CD14-positive monocyte (primary cell): ENCODE results near the gene GC. TPM values are rescaled to one million over a fixed set of nuclear protein-coding genes. Genes with fewer than 3 reads are reported as not detected.

Experiments used
- DNase-seq, 3 donors: peaks; one replicate each; pipeline ENCODE4 v3.0.0-alpha.2; 2011 to 2022
- H2AFZ ChIP-seq: 2 replicates; pipeline ENCODE4 v1.6.0; 2012; ENCODE audit warnings: mild to moderate bottlenecking, low read depth, low read length, inconsistent platforms; ENCODE audit not compliant: insufficient read depth, poor library complexity, severe bottlenecking
- H3K27ac ChIP-seq, 2 donors: 1 replicate in 1 of 2; 2 replicates in 1 of 2; pipeline ENCODE4 v1.5.1; 2012 to 2013; ENCODE audit warnings: low read length in 2 of 2, control low read depth in 1 of 2, inconsistent platforms in 1 of 2, low read depth in 1 of 2, mild to moderate bottlenecking in 1 of 2
- H3K27me3 ChIP-seq, 2 donors: one replicate each; pipeline versions ENCODE4 v1.6.0 to v1.6.1; 2011 to 2013; ENCODE audit warnings: low read length in 2 of 2; ENCODE audit not compliant: control insufficient read depth in 2 of 2, insufficient read depth in 2 of 2
- H3K36me3 ChIP-seq, 2 donors: replicated peaks in 1 of 2; 1 replicate in 1 of 2; 2 replicates in 1 of 2; pipeline versions ENCODE4 v1.5.1 to v1.6.1; 2012 to 2013; ENCODE audit warnings: low read length in 2 of 2, control low read depth in 1 of 2, inconsistent platforms in 1 of 2, mild to moderate bottlenecking in 1 of 2; ENCODE audit not compliant: insufficient read depth in 2 of 2, control insufficient read depth in 1 of 2
- H3K4me1 ChIP-seq, 2 donors: 1 replicate in 1 of 2; 2 replicates in 1 of 2; pipeline versions ENCODE4 v1.5.1 to v1.6.1; 2012 to 2013; ENCODE audit warnings: low read length in 2 of 2, control low read depth in 1 of 2, inconsistent platforms in 1 of 2, mild to moderate bottlenecking in 1 of 2, moderate library complexity in 1 of 2; ENCODE audit not compliant: insufficient read depth in 2 of 2, control insufficient read depth in 1 of 2
- H3K4me2 ChIP-seq: replicated peaks from 2 replicates; pipeline ENCODE3; 2012; ENCODE audit warnings: low read length, moderate library complexity, mild to moderate bottlenecking; ENCODE audit not compliant: poor library complexity, severe bottlenecking; ENCODE audit errors: extremely low read depth
- H3K4me3 ChIP-seq, 3 experiments: fragments of 200-600 bp in 1 of 3; sonication (generic) in 1 of 3; replicated peaks in 1 of 3; 1 replicate in 2 of 3; 2 replicates in 1 of 3; pipeline ENCODE4 v1.5.1; 2011 to 2013; ENCODE audit warnings: low read length in 3 of 3, mild to moderate bottlenecking in 3 of 3, control low read depth in 2 of 3, low read depth in 2 of 3, inconsistent platforms in 1 of 3, moderate library complexity in 1 of 3
- H3K79me2 ChIP-seq: 2 replicates; pipeline ENCODE4 v1.6.0; 2012; ENCODE audit warnings: mild to moderate bottlenecking, control low read depth, inconsistent platforms, low read length, moderate library complexity; ENCODE audit not compliant: insufficient read depth
- H3K9ac ChIP-seq: 2 replicates; pipeline ENCODE4 v1.6.0; 2017; ENCODE audit warnings: low read length, mild to moderate bottlenecking; ENCODE audit not compliant: insufficient read depth, poor library complexity, severe bottlenecking
- H3K9me3 ChIP-seq, 2 donors: replicated peaks in 1 of 2; 1 replicate in 1 of 2; 2 replicates in 1 of 2; pipeline versions ENCODE4 v1.5.1 to v1.6.1; 2012 to 2013; ENCODE audit warnings: low read length in 2 of 2, control low read depth in 1 of 2; ENCODE audit not compliant: control insufficient read depth in 1 of 2, insufficient read depth in 1 of 2
- H4K20me1 ChIP-seq: 2 replicates; pipeline ENCODE4 v1.6.0; 2012; ENCODE audit warnings: mild to moderate bottlenecking, low read length, control low read depth, moderate library complexity; ENCODE audit not compliant: insufficient read depth
- H3K27ac Mint-ChIP-seq, 7 donors: one replicate each; pipeline ENCODE4 v1.8.0; 2020; ENCODE audit warnings: mild to moderate bottlenecking in 7 of 7, mixed read lengths in 7 of 7, moderate library complexity in 6 of 7, inconsistent platforms in 2 of 7
- H3K27me3 Mint-ChIP-seq, 3 donors: one replicate each; pipeline ENCODE4 v1.8.0; 2021 to 2022; ENCODE audit warnings: low read depth in 3 of 3, mild to moderate bottlenecking in 3 of 3, mixed read lengths in 3 of 3, moderate library complexity in 3 of 3, inconsistent platforms in 1 of 3
- H3K36me3 Mint-ChIP-seq, 2 donors: one replicate each; pipeline ENCODE4 v1.8.0; 2020; ENCODE audit warnings: mixed read lengths in 2 of 2, inconsistent platforms in 1 of 2, mild to moderate bottlenecking in 1 of 2
- H3K4me1 Mint-ChIP-seq: one replicate; pipeline ENCODE4 v1.8.0; 2020; ENCODE audit warnings: mild to moderate bottlenecking, mixed read lengths
- H3K4me3 Mint-ChIP-seq, 2 donors: one replicate each; pipeline ENCODE4 v1.8.0; 2020; ENCODE audit warnings: mild to moderate bottlenecking in 2 of 2, mixed read lengths in 2 of 2, moderate library complexity in 1 of 2
- H3K9me3 Mint-ChIP-seq, 7 donors: one replicate each; pipeline ENCODE4 v1.8.0; 2020 to 2022; ENCODE audit warnings: mixed read lengths in 7 of 7, mild to moderate bottlenecking in 6 of 7, moderate library complexity in 6 of 7, inconsistent platforms in 2 of 7
- CTCF ChIP-seq: fragments of 200-600 bp; IDR thresholded peaks from one replicate; pipeline ENCODE4 v1.8.0; 2022; ENCODE audit warnings: antibody characterized with exemption, mild to moderate bottlenecking
- WGBS: methylation state at CpG from one replicate; pipeline ENCODE4 v1.1.5; 2013; ENCODE audit warnings: missing lambda C conversion rate; ENCODE audit not compliant: insufficient coverage; 5-methylcytosine and 5-hydroxymethylcytosine counted together
- intact Hi-C, 2 donors: fragments of 100-400 bp; cut with micrococcal nuclease; formaldehyde crosslinking; loops; one replicate each; pipeline versions ENCODE4 v1.15.0 to v1.15.1; 2023
- polyA plus RNA-seq, 3 donors: library from polyadenylated mRNA; depleted of rRNA in 1 of 3; unstranded in 2 of 3; stranded (reverse) in 1 of 3; fragments of 300-500 nt in 2 of 3; fragments of >200 nt in 1 of 3; fragmentation: Illumina TruSeq in 2 of 3; gene quantifications; 1 replicate in 2 of 3; 2 replicates in 1 of 3; pipeline ENCODE4 v1.2.3, GENCODE V29; 2012 to 2021

The GC gene
- polyA plus RNA-seq, 3 donors = not detected

GRCh38 chr4:71774136-71774535, 9.7 kb downstream of the GC start:
- H3K4me3 Mint-ChIP-seq = no peak overlapping the region
- H3K27ac Mint-ChIP-seq = no peak overlapping the region
- Histone ChIP-seq H3K4me1 (peaks cover 4 to 5% of the 10 kb centered on the region in 2 donors), H3K4me2 (no peak overlapping the region), H3K9me3 (no peaks in the 10 kb centered on the region), H4K20me1 (no peaks in the 10 kb centered on the region), H3K79me2 (no peaks in the 10 kb centered on the region), H3K27ac (no peak overlapping the region), H3K27me3 (no peaks in the 10 kb centered on the region), H2AFZ (no peak overlapping the region), H3K4me3 (no peak overlapping the region), H3K9ac (no peak overlapping the region), H3K36me3 (no peaks in the 10 kb centered on the region)
- TF ChIP-seq CTCF = no peak
- intact Hi-C loops = no loop called here
- peaks cover 0 to 2% (median 0%) of the 10 kb centered on the region in 3 donors for H3K27me3 Mint-ChIP-seq
- no CpG with 5 or more reads among the region's 3 CpGs for WGBS
- DNase-seq = no peak
- H3K9me3 Mint-ChIP-seq = peaks cover 0 to 1% (median 0%) of the 10 kb centered on the region in 7 donors
- no peaks in the 10 kb centered on the region for H3K36me3 Mint-ChIP-seq
- peaks cover 12% of the 10 kb centered on the region for H3K4me1 Mint-ChIP-seq

- H3K4me1 Mint-ChIP-seq = peaks cover 12% of the 10 kb centered on the region
Observed at GRCh38 chr4:71773004-71773403, 10.9 kb downstream of the GC start.

More at GRCh38 chr4:71773004-71773403, 10.9 kb downstream of the GC start:
- H3K27ac ChIP-seq = no peak overlapping the region
- H3K36me3 ChIP-seq = no peaks in the 10 kb centered on the region
- no CpG with 5 or more reads among the region's 2 CpGs for WGBS
- peaks cover 4 to 5% of the 10 kb centered on the region in 2 donors for H3K4me1 ChIP-seq
- no peak overlapping the region for H3K4me2 ChIP-seq
- H2AFZ ChIP-seq = no peak overlapping the region
- H3K4me3 ChIP-seq = no peak overlapping the region
- Mint-ChIP-seq H3K4me3 (no peak overlapping the region), H3K27me3 (peaks cover 0 to 2% (median 0%) of the 10 kb centered on the region in 3 donors), H3K9me3 (peaks cover 0 to 1% (median 0%) of the 10 kb centered on the region in 7 donors), H3K36me3 (no peaks in the 10 kb centered on the region), H3K27ac (no peak overlapping the region)
- TF ChIP-seq CTCF = no peak
- no peak overlapping the region for H3K9ac ChIP-seq
- DNase-seq = no peak
- H4K20me1 ChIP-seq = no peaks in the 10 kb centered on the region
- intact Hi-C loops = no loop called here
- no peaks in the 10 kb centered on the region for H3K79me2 ChIP-seq
- H3K27me3 ChIP-seq = no peaks in the 10 kb centered on the region
- no peaks in the 10 kb centered on the region for H3K9me3 ChIP-seq
